GM12873 (cell line): ENCODE data around the gene ABHD4.
A peak's percentile ranks its signal among the peaks of the same experiment; 100 is the strongest.

Experiments
- CTCF ChIP-seq: IDR thresholded peaks from 2 replicates; pipeline ENCODE4 v1.5.1; 2012; ENCODE audit warnings: low read depth, mild to moderate bottlenecking, moderate library complexity, low read length, control low read depth; ENCODE audit not compliant: insufficient read depth; ENCODE audit errors: missing control alignments

Gene ABHD4

DNA sequence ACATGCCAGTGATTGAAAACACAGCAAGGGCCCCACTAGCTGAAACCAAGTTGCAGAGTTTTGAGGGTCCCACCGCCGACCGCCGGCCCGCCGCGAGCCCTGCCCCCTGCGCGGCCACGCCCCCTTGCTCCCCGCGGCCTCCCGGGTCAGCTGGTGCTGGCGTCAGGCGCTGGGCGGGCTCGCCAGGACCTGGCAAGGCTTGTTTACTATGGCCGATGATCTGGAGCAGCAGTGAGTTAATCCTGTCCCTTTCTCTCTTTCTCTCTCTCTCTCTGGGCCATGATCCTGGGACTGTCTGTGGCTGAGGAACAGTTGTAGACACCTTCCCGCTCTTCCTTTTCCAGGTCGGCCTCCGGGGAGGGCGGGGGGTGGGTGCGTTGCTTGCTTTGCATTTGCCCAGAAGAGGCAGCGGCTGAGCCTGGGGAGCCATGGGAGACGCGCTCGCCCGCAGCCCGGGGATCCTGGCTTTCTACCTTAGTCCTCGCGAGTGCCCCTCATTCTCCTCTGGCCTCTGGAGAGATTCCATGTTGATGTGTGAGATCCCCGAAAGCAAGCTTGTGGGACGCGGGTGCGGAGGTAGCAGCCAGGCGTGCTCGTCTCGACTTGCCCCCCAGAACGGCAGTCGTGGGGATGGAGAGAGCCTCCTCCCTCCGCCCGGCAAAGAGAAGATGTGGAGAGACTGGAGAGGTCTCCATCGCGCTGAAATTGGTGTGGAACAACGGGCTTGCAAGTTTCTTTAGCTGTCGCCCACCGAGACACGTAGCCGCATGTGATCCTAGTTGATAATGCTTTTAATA, at the start of gene ABHD4:
Gene ABHD4 (plus strand): TSS at position 202 of the 797 bp plus-strand sequence. CDS start 7 bp downstream, at position 209.
- no peak for TF ChIP-seq CTCF

GRCh38 chr14:22549324-22549962, 48.7 kb upstream of the ABHD4 start:
- TF ChIP-seq CTCF = peak; percentile 6

GRCh38 chr14:22549981-22550673, 48.0 kb upstream of the ABHD4 start:
- no peak for TF ChIP-seq CTCF

DNA sequence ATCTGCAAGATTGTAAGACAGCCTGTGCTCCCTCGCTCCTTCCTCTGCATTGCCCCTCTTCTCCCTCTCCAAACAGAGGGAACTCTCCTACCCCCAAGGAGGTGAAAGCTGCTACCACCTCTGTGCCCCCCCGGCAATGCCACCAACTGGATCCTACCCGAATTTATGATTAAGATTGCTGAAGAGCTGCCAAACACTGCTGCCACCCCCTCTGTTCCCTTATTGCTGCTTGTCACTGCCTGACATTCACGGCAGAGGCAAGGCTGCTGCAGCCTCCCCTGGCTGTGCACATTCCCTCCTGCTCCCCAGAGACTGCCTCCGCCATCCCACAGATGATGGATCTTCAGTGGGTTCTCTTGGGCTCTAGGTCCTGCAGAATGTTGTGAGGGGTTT, 46.5 kb upstream of the ABHD4 start:
- no peak for TF ChIP-seq CTCF

GRCh38 chr14:22552001-22552826, 45.9 kb upstream of the ABHD4 start:
- TF ChIP-seq CTCF = no peak

GRCh38 chr14:22552827-22553076, 45.3 kb upstream of the ABHD4 start:
- no peak for TF ChIP-seq CTCF
